BLaER1 treated with 17β-estradiol and CSF1 and Interleukin-3, amounts not matched to agents 10 nM and 100 nM (cell line): Measurements from ENCODE around the gene TMEM217.
A peak's percentile ranks its signal among the peaks of the same experiment; 100 is the strongest.

Experiments
- H3K27ac ChIP-seq, 11 experiments: shearing (Covaris generic); formaldehyde crosslinking; 2 replicates each; pipeline ENCODE4 v1.8.1; 2022
- H3K27me3 ChIP-seq, 11 experiments: shearing (Covaris generic); formaldehyde crosslinking; 2 replicates each; pipeline ENCODE4 v1.8.1; 2022
- H3K36me3 ChIP-seq, 11 experiments: shearing (Covaris generic); formaldehyde crosslinking; 2 replicates each; pipeline ENCODE4 v1.8.1; 2022
- H3K4me1 ChIP-seq, 10 experiments: shearing (Covaris generic); formaldehyde crosslinking; 2 replicates each; pipeline ENCODE4 v1.8.1; 2022
- H3K4me2 ChIP-seq, 11 experiments: shearing (Covaris generic); formaldehyde crosslinking; 2 replicates each; pipeline ENCODE4 v1.8.1; 2022
- H3K4me3 ChIP-seq, 10 experiments: shearing (Covaris generic); formaldehyde crosslinking; 2 replicates each; pipeline ENCODE4 v1.8.1; 2022
- H3K9ac ChIP-seq, 11 experiments: shearing (Covaris generic); formaldehyde crosslinking; 2 replicates each; pipeline ENCODE4 v1.8.1; 2022
- H3K9me3 ChIP-seq, 11 experiments: shearing (Covaris generic); formaldehyde crosslinking; replicated peaks in 1 of 11; 2 replicates each; pipeline ENCODE4 v1.8.1; 2022
- H4K20me1 ChIP-seq, 11 experiments: shearing (Covaris generic); formaldehyde crosslinking; 2 replicates each; pipeline ENCODE4 v1.8.1; 2022
- Cebpa-rat ChIP-seq, 11 experiments: shearing (Covaris generic); IDR thresholded peaks; 2 replicates each; pipeline ENCODE4 v1.8.1; 2022

Gene TMEM217

DNA sequence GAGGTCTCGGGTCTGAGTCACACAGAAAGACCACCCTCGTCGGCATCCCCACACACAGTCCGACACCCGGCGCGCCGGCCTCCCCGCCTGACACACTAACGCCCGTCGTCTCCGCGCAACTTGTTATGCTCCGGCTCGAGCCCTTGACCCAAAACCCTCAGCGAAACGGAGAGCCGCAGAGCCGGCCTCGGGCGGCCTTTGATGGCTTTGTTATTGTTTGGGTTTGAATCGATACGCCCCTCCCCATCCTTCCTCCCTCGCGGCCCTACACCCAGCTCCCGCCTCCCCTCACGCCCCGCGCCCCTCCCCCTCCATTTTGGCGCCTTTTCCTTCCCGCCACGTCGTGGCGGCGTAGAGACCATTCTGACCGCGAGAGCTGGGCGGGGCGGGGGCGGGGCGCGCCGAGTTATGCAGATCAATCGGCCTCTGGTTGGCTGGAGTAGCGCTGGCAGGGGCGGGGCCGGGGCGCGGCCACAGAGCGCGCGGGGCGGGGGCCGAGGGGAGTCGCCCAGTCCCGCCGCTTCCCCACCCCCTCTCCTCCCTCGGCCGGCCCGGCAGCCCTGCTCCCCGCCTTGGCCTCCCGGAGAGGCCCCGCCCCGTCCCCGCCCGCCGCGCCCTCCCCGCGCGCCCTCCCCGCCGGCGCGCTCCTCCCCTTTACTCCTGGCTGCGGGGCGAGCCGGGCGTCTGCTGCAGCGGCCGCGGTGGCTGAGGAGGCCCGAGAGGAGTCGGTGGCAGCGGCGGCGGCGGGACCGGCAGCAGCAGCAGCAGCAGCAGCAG lies 88.3 kb downstream of the TMEM217 start, which contains the start of gene PIM1:
Gene PIM1, plus strand, starts transcription at position 657 of the 777 bp plus-strand sequence. CDS start 424 bp downstream, outside the sequence.
- peaks cover 0 to 16% (median 6%) of the 10 kb centered on the region in 11 experiments; a peak in 10 of 22 replicates for H3K27me3 ChIP-seq
- peaks cover 19 to 46% (median 35%) of the 10 kb centered on the region in 11 experiments for H3K36me3 ChIP-seq
- H4K20me1 ChIP-seq: peaks cover 0 to 29% (median 18%) of the 10 kb centered on the region in 11 experiments; a peak in 14 of 22 replicates
- H3K27ac ChIP-seq: peak within 1 kb of the TSS; percentile 84 to 97 (median 92)
- peaks cover 17 to 51% (median 37%) of the 10 kb centered on the region in 10 experiments for H3K4me1 ChIP-seq
- peaks cover 0 to 11% (median 0%) of the 10 kb centered on the region in 11 experiments; a peak in 3 of 22 replicates for H3K9me3 ChIP-seq
- H3K4me3 ChIP-seq: peak within 1 kb of the TSS; percentile 84 to 99 (median 94)
- no peak for TF ChIP-seq Cebpa-rat (IDR thresholded peaks at IDR 0.05)
- peak within 1 kb of the TSS; percentile 93 to 99 (median 95) for H3K9ac ChIP-seq
- peak within 1 kb of the TSS; percentile 88 to 99 (median 95) for H3K4me2 ChIP-seq

DNA sequence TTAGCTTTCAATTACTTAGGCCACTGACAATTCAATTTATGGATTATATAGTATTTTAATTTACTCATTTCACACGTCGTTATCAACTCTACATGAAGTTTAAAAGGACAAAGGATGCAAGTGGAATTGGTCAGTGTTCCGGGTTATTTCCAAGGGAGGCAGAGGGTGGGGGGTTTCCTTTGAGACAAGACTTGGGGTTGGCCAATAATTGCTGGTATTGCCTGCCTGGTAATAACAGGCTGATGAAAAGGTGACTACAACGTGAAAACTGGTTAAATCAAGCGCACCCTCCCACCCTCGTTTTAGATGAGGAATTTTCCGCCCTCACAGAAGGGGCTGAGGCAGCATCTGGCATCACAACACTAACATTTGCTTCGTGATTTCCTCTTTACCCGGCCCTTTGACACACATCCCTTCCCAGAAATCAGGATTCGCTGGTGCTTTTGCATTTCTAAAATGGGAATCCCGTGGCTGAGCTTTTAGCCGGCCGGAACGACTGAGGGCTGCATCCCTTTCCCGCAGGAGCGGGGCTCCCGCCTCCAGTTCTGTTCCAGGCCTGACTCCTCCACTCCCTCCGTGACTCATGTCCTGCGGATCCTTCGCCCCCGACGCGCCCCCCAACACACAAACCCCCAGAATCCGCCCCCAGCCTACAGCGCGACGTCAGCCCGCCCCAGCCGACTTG lies 89.0 kb downstream of the TMEM217 start:
- TF ChIP-seq Cebpa-rat (IDR thresholded peaks at IDR 0.05): no peak
- Histone ChIP-seq H3K4me2 (peak overlapping the region; percentile 88 to 96 (median 91)), H3K36me3 (peaks cover 12 to 38% (median 28%) of the 10 kb centered on the region in 11 experiments), H3K9me3 (peaks cover 0 to 11% (median 0%) of the 10 kb centered on the region in 11 experiments; a peak in 3 of 22 replicates), H3K4me1 (peaks cover 17 to 44% (median 30%) of the 10 kb centered on the region in 10 experiments), H3K27ac (peak overlapping the region; percentile 84 to 95 (median 91)), H3K4me3 (peak overlapping the region; percentile 60 to 73 (median 68)), H3K27me3 (peaks cover 0 to 16% (median 6%) of the 10 kb centered on the region in 11 experiments; a peak in 10 of 22 replicates), H4K20me1 (peaks cover 0 to 29% (median 18%) of the 10 kb centered on the region in 11 experiments; a peak in 14 of 22 replicates), H3K9ac (peak overlapping the region; percentile 86 to 95 (median 90))

DNA sequence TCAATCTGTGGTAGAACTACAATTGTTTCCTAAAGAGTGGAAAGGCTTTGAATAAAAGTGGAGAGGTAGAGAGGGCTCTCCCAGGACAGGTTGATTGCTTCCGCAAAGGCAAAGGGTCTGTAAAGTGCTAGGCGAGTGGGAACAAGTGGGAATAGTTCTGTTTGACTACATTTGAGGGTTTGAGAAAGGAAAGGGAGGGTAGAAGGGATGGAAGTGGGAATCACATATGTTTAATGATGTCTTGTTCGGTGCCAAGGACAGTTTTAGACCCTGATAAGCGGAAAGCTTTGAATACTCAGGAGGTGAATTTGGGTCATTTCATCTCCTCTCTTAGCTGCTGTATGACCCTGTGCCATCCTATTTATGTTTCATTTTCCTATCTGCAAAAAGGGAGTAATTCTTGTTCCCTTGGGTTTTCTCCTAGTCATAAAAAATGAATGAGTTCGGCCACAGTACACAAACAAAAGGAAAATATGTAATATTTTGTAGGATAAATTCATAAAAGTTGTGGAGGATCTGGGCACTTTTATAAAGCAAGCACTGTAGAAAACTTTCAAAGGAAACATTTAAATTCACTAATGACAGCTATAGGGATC lies 89.7 kb downstream of the TMEM217 start:
- H3K9ac ChIP-seq: peak overlapping the region in 10 of 11 experiments; percentile 86 to 95 (median 90); a peak in 13 of 22 replicates

DNA sequence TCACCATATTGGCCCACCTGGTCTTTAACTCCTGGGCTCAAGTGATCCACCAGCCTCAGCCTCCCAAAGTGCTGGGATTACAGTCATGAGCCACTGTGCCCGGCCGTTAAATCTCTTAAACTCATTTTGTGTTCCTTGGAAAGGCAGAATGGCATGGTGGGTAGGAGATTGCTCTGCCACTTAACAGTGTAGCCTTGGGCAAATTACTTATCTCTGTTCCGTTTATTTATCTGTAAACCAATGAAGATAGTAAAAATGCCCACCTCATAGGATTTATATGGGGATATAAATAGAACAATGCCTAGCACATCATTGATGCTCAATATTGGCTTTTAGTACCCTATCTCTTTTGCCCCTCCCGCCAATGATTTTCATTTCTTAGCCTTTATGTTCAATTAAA lies 95.2 kb downstream of the TMEM217 start:
- Histone ChIP-seq H4K20me1 (no peaks in the 10 kb centered on the region), H3K36me3 (no peaks in the 10 kb centered on the region), H3K4me2 (peak overlapping the region in 3 of 11 experiments; percentile 74 to 85 (median 75); a peak in 3 of 22 replicates), H3K9ac (no peak overlapping the region), H3K4me1 (peaks cover 6 to 36% (median 18%) of the 10 kb centered on the region in 10 experiments; a peak in 18 of 20 replicates), H3K9me3 (no peaks in the 10 kb centered on the region), H3K27ac (no peak overlapping the region), H3K27me3 (no peaks in the 10 kb centered on the region), H3K4me3 (no peak overlapping the region)
- no peak for TF ChIP-seq Cebpa-rat (IDR thresholded peaks at IDR 0.05)

More for the DNA sequence above, 89.7 kb downstream of the TMEM217 start:
- TF ChIP-seq Cebpa-rat (IDR thresholded peaks at IDR 0.05): no peak
- peaks cover 5 to 31% (median 21%) of the 10 kb centered on the region in 11 experiments; a peak in 21 of 22 replicates for H3K36me3 ChIP-seq
- H3K4me1 ChIP-seq: peaks cover 11 to 37% (median 23%) of the 10 kb centered on the region in 10 experiments
- H4K20me1 ChIP-seq: peaks cover 0 to 29% (median 18%) of the 10 kb centered on the region in 11 experiments; a peak in 14 of 22 replicates
- H3K27me3 ChIP-seq: peaks cover 0 to 16% (median 6%) of the 10 kb centered on the region in 11 experiments; a peak in 10 of 22 replicates
- peak overlapping the region in 9 of 11 experiments; percentile 85 to 95 (median 92); a peak in 16 of 22 replicates for H3K27ac ChIP-seq
- H3K4me2 ChIP-seq: peak overlapping the region; percentile 88 to 96 (median 91); a peak in 21 of 22 replicates
- peaks cover 0 to 11% (median 0%) of the 10 kb centered on the region in 11 experiments; a peak in 3 of 22 replicates for H3K9me3 ChIP-seq
- H3K4me3 ChIP-seq: peak overlapping the region in 6 of 10 experiments; percentile 60 to 73 (median 68); a peak in 7 of 20 replicates
